Smooth muscle cell (in vitro differentiated cells): ENCODE results near the gene IFT122. TPM values are rescaled to one million over a fixed set of nuclear protein-coding genes. Genes with fewer than 3 reads are reported as not detected.

ENCODE experiments used
- DNase-seq: peaks from one replicate; lab custom pipeline; 2025; ENCODE audit not compliant: unreplicated experiment; lab: John Stamatoyannopoulos, UW
- H2AFZ ChIP-seq: fragments of 200-600 bp; sonication (generic); 2 replicates; pipeline ENCODE4 v1.6.0; 2016; ENCODE audit warnings: antibody characterized with exemption, low read depth, mild to moderate bottlenecking
- H3F3A ChIP-seq: fragments of 200-600 bp; sonication (generic); 2 replicates; pipeline ENCODE4 v1.6.0; 2017; ENCODE audit warnings: antibody characterized with exemption, low read depth
- H3K27ac ChIP-seq: fragments of 200-600 bp; sonication (generic); 2 replicates; pipeline ENCODE4 v1.5.1; 2016; ENCODE audit warnings: low read depth, mild to moderate bottlenecking
- H3K27me3 ChIP-seq: fragments of 200-600 bp; sonication (generic); 2 replicates; pipeline ENCODE4 v1.6.1; 2016; ENCODE audit warnings: low read depth, mild to moderate bottlenecking
- H3K36me3 ChIP-seq: fragments of 200-600 bp; sonication (generic); 2 replicates; pipeline ENCODE4 v1.5.1; 2016; ENCODE audit warnings: low read depth
- H3K4me1 ChIP-seq: fragments of 200-600 bp; sonication (generic); 2 replicates; pipeline ENCODE4 v1.5.1; 2016; ENCODE audit warnings: low read depth
- H3K4me2 ChIP-seq: fragments of 200-600 bp; sonication (generic); 2 replicates; pipeline ENCODE4 v1.6.0; 2016; ENCODE audit warnings: mild to moderate bottlenecking
- H3K4me3 ChIP-seq: fragments of 200-600 bp; sonication (generic); 2 replicates; pipeline ENCODE4 v1.5.1; 2016; ENCODE audit warnings: mild to moderate bottlenecking
- H3K79me2 ChIP-seq: fragments of 200-600 bp; sonication (generic); 2 replicates; pipeline ENCODE4 v1.6.0; 2016; ENCODE audit warnings: low read depth, mild to moderate bottlenecking
- H3K9ac ChIP-seq: fragments of 200-600 bp; sonication (generic); 2 replicates; pipeline ENCODE4 v1.6.0; 2016; ENCODE audit warnings: low read depth
- H3K9me3 ChIP-seq: fragments of 200-600 bp; sonication (generic); replicated peaks from 2 replicates; pipeline ENCODE4 v1.5.1; 2016; ENCODE audit warnings: low read depth
- H4K20me1 ChIP-seq: fragments of 200-600 bp; sonication (generic); 2 replicates; pipeline ENCODE4 v1.6.0; 2016; ENCODE audit warnings: low read depth
- CTCF ChIP-seq: fragments of 200-600 bp; sonication (generic); IDR thresholded peaks from 2 replicates; pipeline ENCODE4 v1.5.1; 2017; ENCODE audit warnings: borderline replicate concordance, mild to moderate bottlenecking, antibody characterized with exemption; ENCODE audit not compliant: insufficient read depth, poor library complexity, severe bottlenecking
- WGBS: methylation state at CpG from one replicate; pipeline ENCODE4 v1.1.7; 2016; ENCODE audit warnings: low lambda C conversion rate; 5-methylcytosine and 5-hydroxymethylcytosine counted together
- polyA plus RNA-seq: library from polyadenylated mRNA; unstranded; fragments of >200 nt; fragmentation: Nextera tagmentation; extraction: Ambion mirVana; gene quantifications from 2 replicates; pipeline ENCODE4 v1.2.1, GENCODE V29; 2016
- total RNA-seq: library from RNA; depleted of rRNA; stranded (reverse); fragments of >200 nt; gene quantifications from 2 replicates; pipeline ENCODE4 v1.2.3, GENCODE V29; 2014

The IFT122 gene
- total and polyA plus RNA-seq, 2 experiments from 2014 or later: 13.4 to 17.4 TPM

GRCh38 chr3:129560911-129561594 is 121.0 kb downstream of the IFT122 start:
- Histone ChIP-seq H3K9me3 (no peaks in the 10 kb centered on the region), H3K4me1 (peaks cover 28% of the 10 kb centered on the region), H3K9ac (peak overlapping the region; percentile 34), H4K20me1 (no peaks in the 10 kb centered on the region), H3F3A (peaks cover 11% of the 10 kb centered on the region), H3K4me2 (peak overlapping the region; percentile 74), H3K36me3 (no peaks in the 10 kb centered on the region), H2AFZ (no peak overlapping the region), H3K27me3 (no peaks in the 10 kb centered on the region), H3K4me3 (peak overlapping the region; percentile 26), H3K79me2 (no peaks in the 10 kb centered on the region), H3K27ac (peak overlapping the region; percentile 81)
- no peak for TF ChIP-seq CTCF
- DNase-seq: peak; percentile 42
- WGBS: 58% methylated on average over 10 of the region's 18 CpGs

DNA sequence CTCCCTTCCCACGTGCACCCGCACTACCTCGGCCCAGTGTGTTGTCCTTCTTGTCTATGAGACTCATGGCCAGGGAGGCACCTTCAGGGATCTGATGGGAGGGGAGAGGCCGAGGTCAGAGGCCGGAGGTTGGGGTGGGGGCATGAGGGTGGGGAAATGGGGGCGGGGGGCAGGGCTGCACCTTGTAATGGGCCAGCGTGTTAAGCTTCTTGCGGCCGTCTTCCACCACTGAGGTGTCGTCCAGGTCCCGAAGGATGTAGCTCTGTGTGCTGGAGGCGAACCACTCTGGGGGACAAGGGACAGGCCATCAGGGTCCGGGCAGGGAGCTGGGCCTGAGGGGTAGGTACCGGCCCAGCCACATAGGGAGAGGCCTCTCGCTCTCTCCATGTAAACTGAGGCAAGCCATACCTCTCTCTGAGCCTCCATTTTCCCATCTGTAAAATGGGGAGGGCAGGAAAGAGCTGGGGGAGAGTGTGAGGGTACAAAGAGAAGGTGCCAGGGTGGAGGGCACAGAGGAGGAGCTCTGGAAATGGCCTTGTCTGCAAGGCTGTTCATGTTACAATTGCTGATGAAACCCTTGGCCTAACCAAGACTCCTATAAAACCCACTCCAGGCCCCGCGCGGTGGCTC is 121.7 kb downstream of the IFT122 start:
- Histone ChIP-seq H3K79me2 (no peaks in the 10 kb centered on the region), H3K4me2 (peak overlapping the region; percentile 74), H3K36me3 (no peaks in the 10 kb centered on the region), H4K20me1 (no peaks in the 10 kb centered on the region), H3K27me3 (no peaks in the 10 kb centered on the region), H3K27ac (peak overlapping the region; percentile 81), H3K4me1 (peaks cover 28% of the 10 kb centered on the region), H3K9ac (no peak overlapping the region), H3K9me3 (no peaks in the 10 kb centered on the region), H3F3A (peaks cover 7% of the 10 kb centered on the region), H3K4me3 (no peak overlapping the region), H2AFZ (no peak overlapping the region)
- no peak for DNase-seq
- no peak for TF ChIP-seq CTCF
- WGBS: 94% methylated on average over 15 of the region's 18 CpGs

DNA sequence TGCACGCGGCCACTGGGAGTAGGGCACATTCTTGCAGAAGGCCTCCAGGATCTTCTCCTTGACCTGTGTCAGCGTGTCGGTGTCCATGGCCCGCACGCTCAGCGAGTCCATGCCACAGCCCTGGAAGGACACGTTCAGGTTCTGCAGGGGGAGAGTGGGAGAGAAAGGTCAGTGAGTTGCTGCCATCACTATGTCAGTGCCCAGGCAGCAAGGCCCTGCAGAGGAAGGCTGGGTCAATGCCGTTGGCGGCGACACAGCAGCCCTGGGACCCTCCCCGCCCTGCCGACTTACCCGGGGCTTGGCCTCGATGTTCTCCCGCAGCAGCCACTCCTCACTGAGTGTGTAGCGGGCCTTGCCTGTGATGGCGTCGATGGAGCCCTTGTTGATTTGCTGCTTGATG is 122.8 kb downstream of the IFT122 start:
- H3K9me3 ChIP-seq: no peaks in the 10 kb centered on the region
- H3K27me3 ChIP-seq: no peaks in the 10 kb centered on the region
- no peaks in the 10 kb centered on the region for H4K20me1 ChIP-seq
- no peaks in the 10 kb centered on the region for H3K79me2 ChIP-seq
- H3K27ac ChIP-seq: no peak overlapping the region
- no peak overlapping the region for H2AFZ ChIP-seq
- no peaks in the 10 kb centered on the region for H3K36me3 ChIP-seq
- 92% methylated on average over 18 of the region's 19 CpGs for WGBS
- H3K4me2 ChIP-seq: no peak overlapping the region
- H3K4me1 ChIP-seq: peaks cover 26% of the 10 kb centered on the region
- TF ChIP-seq CTCF: no peak
- no peak overlapping the region for H3K9ac ChIP-seq
- peaks cover 4% of the 10 kb centered on the region for H3F3A ChIP-seq
- DNase-seq: no peak
- H3K4me3 ChIP-seq: no peak overlapping the region

- peaks cover 23% of the 10 kb centered on the region for H3K4me1 ChIP-seq
- H3K9ac ChIP-seq: no peak overlapping the region
- WGBS: 95% methylated on average over 12 of the region's 12 CpGs
Observed at GRCh38 chr3:129563332-129563731, 123.3 kb downstream of the IFT122 start.

More at GRCh38 chr3:129563332-129563731, 123.3 kb downstream of the IFT122 start:
- no peak for DNase-seq
- TF ChIP-seq CTCF: no peak
- Histone ChIP-seq H3K27ac (no peak overlapping the region), H3K36me3 (no peaks in the 10 kb centered on the region), H3K27me3 (no peaks in the 10 kb centered on the region), H3K79me2 (no peaks in the 10 kb centered on the region), H4K20me1 (no peaks in the 10 kb centered on the region), H3K4me3 (no peak overlapping the region), H3K4me2 (no peak overlapping the region), H3F3A (peaks cover 4% of the 10 kb centered on the region), H3K9me3 (no peaks in the 10 kb centered on the region), H2AFZ (no peak overlapping the region)
